Stimulated activated CD4-positive, alpha-beta T cell treated with anti-CD3 and anti-CD28 coated beads, TNF-alpha, amount 100 ng/mL, for 1 hour (primary cell): ENCODE results near the gene COX17.

ENCODE experiments used
- DNase-seq, 3 donors: peaks; one replicate each; pipeline ENCODE4 v3.0.0-alpha.2; 2020; ENCODE audit warnings: low read depth in 3 of 3, low spot score in 1 of 3

Gene COX17

GRCh38 chr3:119645813-119646212 is 31.4 kb downstream of the COX17 start:
- DNase-seq, result no peak

GRCh38 chr3:119644481-119644880 is 32.7 kb downstream of the COX17 start:
- no peak for DNase-seq

- no peak for DNase-seq
These were observed 33.7 kb downstream of the COX17 start for GRCh38 chr3:119643528-119643927.

GRCh38 chr3:119642746-119643473 is 34.3 kb downstream of the COX17 start:
- no peak for DNase-seq

GRCh38 chr3:119641416-119641815 is 35.8 kb downstream of the COX17 start:
- no peak for DNase-seq

GRCh38 chr3:119639494-119640350 is 37.5 kb downstream of the COX17 start:
- DNase-seq, result no peak

- no peak for DNase-seq
These were observed 39.3 kb downstream of the COX17 start for GRCh38 chr3:119637679-119638477.

GRCh38 chr3:119636891-119637611 is 40.2 kb downstream of the COX17 start:
- no peak for DNase-seq

GRCh38 chr3:119636249-119636648 is 41.0 kb downstream of the COX17 start:
- no peak for DNase-seq

- DNase-seq, result no peak
These were observed 41.5 kb downstream of the COX17 start for GRCh38 chr3:119635719-119636118.

- DNase-seq, result no peak
These were observed 44.4 kb downstream of the COX17 start for GRCh38 chr3:119632829-119633228.

- DNase-seq, result no peak
These were observed 45.0 kb downstream of the COX17 start for GRCh38 chr3:119632216-119632615.

GRCh38 chr3:119631516-119631915 is 45.7 kb downstream of the COX17 start:
- no peak for DNase-seq

- DNase-seq, result no peak
These were observed 46.3 kb downstream of the COX17 start for GRCh38 chr3:119630880-119631329.

- DNase-seq, result no peak
These were observed 46.9 kb downstream of the COX17 start for GRCh38 chr3:119630128-119630879.

GRCh38 chr3:119628816-119629445 is 48.3 kb downstream of the COX17 start:
- no peak for DNase-seq

- DNase-seq, result no peak
These were observed 48.8 kb downstream of the COX17 start for GRCh38 chr3:119628390-119628789.

- no peak for DNase-seq
These were observed 49.7 kb downstream of the COX17 start for GRCh38 chr3:119627461-119627860.

GRCh38 chr3:119626196-119626595 is 51.0 kb downstream of the COX17 start:
- no peak for DNase-seq
